Keratinocyte (primary cell): Measurements from ENCODE around the gene TMEM231. TPM values are rescaled to one million over a fixed set of nuclear protein-coding genes. Genes with fewer than 3 reads are reported as not detected.
"Not testable (repeated sequence)": the region's sequence is repeated elsewhere in the genome, so short reads cannot be mapped to it uniquely, and the experiment has no call there.

Experiments
- DNase-seq: peaks from one replicate; pipeline ENCODE4 v3.0.0-alpha.2; 2011; ENCODE audit warnings: low read depth, missing footprints, low spot score
- FAIRE-seq: peaks from 2 replicates; lab custom pipeline; 2011; peaks lifted over from hg19 to GRCh38; lab: Jason Lieb, UNC
- H2AFZ ChIP-seq: 2 replicates; pipeline ENCODE4 v1.6.0; 2012; ENCODE audit warnings: low read length, control low read depth, inconsistent platforms; ENCODE audit not compliant: control insufficient read depth
- H3K27ac ChIP-seq: 2 replicates; pipeline ENCODE4 v1.5.1; 2011; ENCODE audit warnings: low read length; ENCODE audit not compliant: control insufficient read depth, insufficient read depth
- H3K27me3 ChIP-seq: 3 replicates; pipeline ENCODE4 v1.6.0; 2011; ENCODE audit warnings: low read length; ENCODE audit not compliant: control insufficient read depth, insufficient read depth; ENCODE audit errors: extremely low read depth
- H3K36me3 ChIP-seq, 2 experiments: 2 replicates in 1 of 2; 3 replicates in 1 of 2; pipeline ENCODE4 v1.5.1; 2011; ENCODE audit warnings: low read length in 2 of 2, mild to moderate bottlenecking in 1 of 2; ENCODE audit not compliant: control insufficient read depth in 2 of 2, insufficient read depth in 2 of 2; ENCODE audit errors: extremely low read depth in 1 of 2
- H3K4me1 ChIP-seq: 3 replicates; pipeline ENCODE4 v1.5.1; 2011; ENCODE audit warnings: low read length; ENCODE audit not compliant: control insufficient read depth, insufficient read depth; ENCODE audit errors: extremely low read depth
- H3K4me2 ChIP-seq: 3 replicates; pipeline ENCODE4 v1.6.0; 2011; ENCODE audit warnings: low read depth, low read length; ENCODE audit not compliant: control insufficient read depth, insufficient read depth; ENCODE audit errors: extremely low read depth
- H3K4me3 ChIP-seq, 3 experiments: fragments of 200-600 bp in 1 of 3; sonication (generic) in 1 of 3; 2 replicates in 2 of 3; 3 replicates in 1 of 3; pipeline ENCODE4 v1.5.1; 2011 to 2016; ENCODE audit warnings: low read length in 3 of 3, mild to moderate bottlenecking in 3 of 3, control low read depth in 2 of 3, inconsistent platforms in 1 of 3, low read depth in 1 of 3, mixed read lengths in 1 of 3, mixed run types in 1 of 3, moderate library complexity in 1 of 3; ENCODE audit not compliant: control insufficient read depth in 2 of 3, insufficient read depth in 2 of 3; ENCODE audit errors: extremely low read depth in 1 of 3
- H3K79me2 ChIP-seq: 2 replicates; pipeline ENCODE4 v1.6.0; 2012; ENCODE audit warnings: low read length; ENCODE audit not compliant: control insufficient read depth, insufficient read depth
- H3K9ac ChIP-seq: 3 replicates; pipeline ENCODE4 v1.6.0; 2011; ENCODE audit warnings: low read length; ENCODE audit not compliant: control insufficient read depth, insufficient read depth; ENCODE audit errors: extremely low read depth
- H3K9me1 ChIP-seq: 3 replicates; pipeline ENCODE4 v1.6.0; 2011; ENCODE audit warnings: low read length; ENCODE audit not compliant: control insufficient read depth, insufficient read depth; ENCODE audit errors: extremely low read depth
- H3K9me3 ChIP-seq: 2 replicates; pipeline ENCODE4 v1.5.1; 2012; ENCODE audit warnings: low read depth, low read length; ENCODE audit not compliant: control insufficient read depth
- H4K20me1 ChIP-seq: 3 replicates; pipeline ENCODE4 v1.6.0; 2011; ENCODE audit warnings: low read length; ENCODE audit not compliant: control insufficient read depth, insufficient read depth; ENCODE audit errors: extremely low read depth
- EZH2 ChIP-seq: IDR thresholded peaks from one replicate; pipeline ENCODE4 v1.6.1; 2012; ENCODE audit warnings: inconsistent platforms, mild to moderate bottlenecking, low read length, moderate library complexity
- dilution Hi-C: fragments of 300-500 bp; cut with MboI; formaldehyde crosslinking; loops from one replicate; pipeline ENCODE4 v1.7.0; 2020; ENCODE audit warnings: low sequenced_read_pairs; ENCODE audit not compliant: extremely low pct_ligation_motif_present
- polyA plus RNA-seq, 5 experiments: library from polyadenylated mRNA; depleted of rRNA in 3 of 5; stranded (reverse) in 3 of 5; stranded (forward) in 1 of 5; unstranded in 1 of 5; fragments of >200 nt; gene quantifications; 1 replicate in 1 of 5; 2 replicates in 3 of 5; 3 replicates in 1 of 5; pipeline versions ENCODE4 v1.2.1 to v1.2.3, GENCODE V29; 2011 to 2012; ENCODE audit warnings: missing spikeins in 2 of 5, low read depth in 1 of 5, low replicate concordance in 1 of 5
- TF ChIP-seq, protein P1 (sequence below), 3 experiments: IDR thresholded peaks in 1 of 3; conservative IDR thresholded peaks in 1 of 3; optimal IDR thresholded peaks in 1 of 3; 2 replicates in 2 of 3; 3 replicates in 1 of 3; pipeline versions ENCODE3 to v1.5.1; 2011; ENCODE audit warnings: low read length in 3 of 3, mild to moderate bottlenecking in 3 of 3, moderate library complexity in 2 of 3, control low read depth in 1 of 3, inconsistent platforms in 1 of 3; ENCODE audit not compliant: insufficient read depth in 2 of 3; ENCODE audit errors: extremely low read depth in 1 of 3

Gene TMEM231
- polyA plus RNA-seq, 1 donor (not counting 4 experiments of a cell fraction or from before 2014, with no cell fraction given): 11.0 TPM

DNA sequence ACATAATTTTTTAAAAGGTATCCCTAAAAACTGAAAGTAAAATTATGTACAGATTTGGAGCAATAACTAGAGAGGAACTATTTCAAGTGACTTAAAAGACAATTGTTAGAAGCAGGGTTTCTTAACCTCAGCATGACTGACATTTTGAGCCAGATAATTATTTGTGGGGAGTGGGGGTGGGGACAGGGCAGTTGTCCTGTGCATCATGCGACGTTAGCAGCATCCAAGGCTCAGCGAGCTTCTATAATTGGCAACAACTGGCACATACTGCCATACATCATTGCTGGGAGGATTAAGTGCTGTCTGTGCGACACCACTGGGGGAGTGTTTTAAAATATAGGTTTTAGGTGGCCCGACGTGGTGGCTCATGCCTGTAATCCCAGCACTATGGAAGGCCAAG lies 37.3 kb upstream of the TMEM231 start:
- TF ChIP-seq EZH2: no peak
- TF ChIP-seq, protein P1, sequence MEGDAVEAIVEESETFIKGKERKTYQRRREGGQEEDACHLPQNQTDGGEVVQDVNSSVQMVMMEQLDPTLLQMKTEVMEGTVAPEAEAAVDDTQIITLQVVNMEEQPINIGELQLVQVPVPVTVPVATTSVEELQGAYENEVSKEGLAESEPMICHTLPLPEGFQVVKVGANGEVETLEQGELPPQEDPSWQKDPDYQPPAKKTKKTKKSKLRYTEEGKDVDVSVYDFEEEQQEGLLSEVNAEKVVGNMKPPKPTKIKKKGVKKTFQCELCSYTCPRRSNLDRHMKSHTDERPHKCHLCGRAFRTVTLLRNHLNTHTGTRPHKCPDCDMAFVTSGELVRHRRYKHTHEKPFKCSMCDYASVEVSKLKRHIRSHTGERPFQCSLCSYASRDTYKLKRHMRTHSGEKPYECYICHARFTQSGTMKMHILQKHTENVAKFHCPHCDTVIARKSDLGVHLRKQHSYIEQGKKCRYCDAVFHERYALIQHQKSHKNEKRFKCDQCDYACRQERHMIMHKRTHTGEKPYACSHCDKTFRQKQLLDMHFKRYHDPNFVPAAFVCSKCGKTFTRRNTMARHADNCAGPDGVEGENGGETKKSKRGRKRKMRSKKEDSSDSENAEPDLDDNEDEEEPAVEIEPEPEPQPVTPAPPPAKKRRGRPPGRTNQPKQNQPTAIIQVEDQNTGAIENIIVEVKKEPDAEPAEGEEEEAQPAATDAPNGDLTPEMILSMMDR (optimal IDR thresholded peaks at IDR 0.05 in 1 of 3, IDR thresholded peaks at IDR 0.05 in 1 of 3, conservative IDR thresholded peaks at IDR 0.05 in 1 of 3; ENCODE audit: extremely low read depth in 1 of 3, insufficient read depth in 2 of 3, low read length in 3 of 3): no peak
- Histone ChIP-seq H3K79me2 (no peaks in the 10 kb centered on the region), H3K9me1 (no peaks in the 10 kb centered on the region), H3K9me3 (no peaks in the 10 kb centered on the region), H3K9ac (no peak overlapping the region), H3K27ac (no peak overlapping the region), H3K4me2 (no peak overlapping the region), H4K20me1 (no peaks in the 10 kb centered on the region), H3K36me3 (peaks cover 2 to 12% of the 10 kb centered on the region in 2 experiments), H3K4me1 (peaks cover 3% of the 10 kb centered on the region), H3K4me3 (no peak overlapping the region), H2AFZ (no peak overlapping the region), H3K27me3 (no peaks in the 10 kb centered on the region)
- no peak for FAIRE-seq
- dilution Hi-C loops: no loop called here
- DNase-seq: no peak

- H3K9me1 ChIP-seq, H3K9me3 ChIP-seq, H3K79me2 ChIP-seq, H3K9ac ChIP-seq, FAIRE-seq, dilution Hi-C loops, H3K4me1 ChIP-seq, H2AFZ ChIP-seq, DNase-seq, H3K4me2 ChIP-seq, H4K20me1 ChIP-seq, H3K27me3 ChIP-seq, H3K4me3 ChIP-seq, H3K27ac ChIP-seq: not testable (repeated sequence)
- peaks cover 2 to 12% of the 10 kb centered on the region in 2 experiments for H3K36me3 ChIP-seq
These were observed 35.9 kb upstream of the TMEM231 start for GRCh38 chr16:75591927-75592326.
